ENCODE results near the gene DHRS7.

The DHRS7 gene

DNA sequence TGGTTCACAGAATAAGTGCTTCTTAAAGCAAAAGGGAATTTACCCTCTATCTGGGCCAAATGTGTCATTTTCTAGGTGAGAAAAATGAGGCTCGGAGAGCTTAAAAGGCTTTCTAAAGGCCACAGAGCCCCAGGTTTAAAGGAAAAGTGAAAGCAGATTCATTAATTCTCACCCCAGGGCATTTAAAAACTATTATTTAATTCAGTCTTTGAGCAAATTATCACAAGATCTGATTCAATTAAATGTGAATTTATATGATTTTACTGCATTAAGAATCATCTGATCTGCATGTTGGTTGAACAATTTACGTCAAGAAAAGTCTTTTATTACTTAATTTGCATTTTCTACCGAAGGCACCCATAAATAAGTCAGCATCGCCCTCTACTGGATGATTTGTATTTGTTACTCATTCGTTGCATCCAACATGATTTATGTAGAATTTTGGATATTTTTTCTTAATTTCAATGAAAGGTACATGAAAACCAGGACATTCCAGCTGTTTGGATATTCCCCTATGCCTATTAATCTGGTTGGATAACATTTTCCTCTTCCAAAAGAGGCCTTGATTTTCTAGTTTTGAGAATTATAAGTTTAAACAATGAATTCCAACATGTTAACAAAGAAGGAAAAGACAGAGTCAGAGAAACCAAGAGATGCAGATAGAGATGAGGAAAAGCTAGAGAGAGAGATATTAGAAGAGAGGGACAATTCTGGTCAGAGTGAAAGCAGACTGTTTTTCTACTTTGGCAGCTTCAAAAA, 19.1 kb upstream of the DHRS7 start:
- no peak for DNase-seq

DNA sequence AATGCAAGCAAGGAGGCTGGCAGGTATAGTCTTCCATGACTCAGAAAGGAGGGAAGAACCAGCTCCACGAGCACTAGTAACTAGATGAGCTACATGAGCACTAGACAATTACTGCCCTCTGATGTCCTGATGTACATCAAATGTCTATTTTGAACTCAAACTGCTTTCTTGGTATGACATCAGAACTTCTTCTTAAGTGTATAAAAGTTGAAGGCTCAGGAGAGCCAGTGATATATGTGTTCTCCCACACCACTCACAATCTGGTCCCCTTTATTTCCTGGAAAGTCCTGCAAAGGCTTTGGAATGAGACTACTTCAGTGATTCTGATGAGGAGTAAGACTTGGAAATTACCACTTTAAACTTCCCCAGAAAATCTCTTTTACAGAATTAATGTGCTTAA, 18.5 kb upstream of the DHRS7 start:
- no peak for DNase-seq

DNA sequence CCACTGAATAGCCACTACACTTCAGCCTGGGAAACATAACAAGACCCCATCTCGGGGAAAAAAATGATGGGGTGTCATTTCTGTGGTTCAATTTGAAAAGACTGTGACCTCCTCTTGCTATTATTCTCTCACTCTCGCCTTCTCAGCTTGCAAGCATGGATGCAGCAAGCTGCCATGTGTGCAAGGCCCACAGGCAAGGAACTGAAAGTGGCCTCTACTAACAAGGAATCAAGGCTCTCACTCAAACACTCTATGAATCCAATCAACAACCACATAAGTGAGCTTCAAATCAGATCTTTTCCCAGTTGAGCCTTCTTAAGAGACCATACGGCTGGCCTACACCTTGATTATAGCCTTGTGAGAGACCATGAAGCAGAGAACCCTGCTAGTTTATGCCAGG, 17.9 kb upstream of the DHRS7 start:
- DNase-seq, result no peak

DNA sequence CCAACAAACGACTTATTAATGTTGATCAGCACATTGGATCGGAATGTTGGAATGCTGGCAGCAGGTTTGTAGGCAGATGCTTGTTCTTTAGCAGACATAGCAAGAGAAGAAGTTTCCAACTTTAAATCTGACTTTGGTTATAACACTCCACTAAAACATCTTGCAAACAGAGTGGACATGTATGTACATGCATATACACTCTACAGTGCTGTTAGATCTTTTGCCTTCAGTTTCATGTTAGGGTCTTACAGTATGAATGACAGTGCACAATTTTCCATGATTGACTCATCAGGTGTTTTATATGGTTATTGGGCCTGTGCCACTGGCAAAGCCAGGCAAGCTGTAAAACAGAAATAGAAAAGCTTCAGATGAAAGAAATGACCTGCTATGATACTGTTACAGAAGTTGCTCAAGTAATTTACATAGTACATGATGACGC, 14.3 kb upstream of the DHRS7 start:
- no peak for DNase-seq

DNA sequence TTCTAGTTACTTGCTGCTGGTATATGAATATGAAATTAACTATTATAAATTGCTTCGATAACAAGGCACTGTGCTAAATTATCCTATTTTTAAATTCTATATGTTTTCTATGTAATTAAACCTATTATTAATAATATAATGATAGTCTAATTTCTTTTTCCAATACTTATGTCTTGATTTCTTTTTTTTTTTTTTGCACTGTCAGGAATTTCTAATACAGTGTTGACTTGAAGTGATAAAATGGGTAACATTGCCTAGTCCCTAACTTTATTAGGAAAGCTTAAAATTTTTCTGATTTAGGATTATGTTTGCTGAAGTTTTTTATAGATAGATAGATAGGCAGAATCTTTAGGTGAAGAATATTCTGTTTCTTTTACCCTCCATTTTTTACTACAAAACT, 13.6 kb upstream of the DHRS7 start:
- no peak for DNase-seq

DNA sequence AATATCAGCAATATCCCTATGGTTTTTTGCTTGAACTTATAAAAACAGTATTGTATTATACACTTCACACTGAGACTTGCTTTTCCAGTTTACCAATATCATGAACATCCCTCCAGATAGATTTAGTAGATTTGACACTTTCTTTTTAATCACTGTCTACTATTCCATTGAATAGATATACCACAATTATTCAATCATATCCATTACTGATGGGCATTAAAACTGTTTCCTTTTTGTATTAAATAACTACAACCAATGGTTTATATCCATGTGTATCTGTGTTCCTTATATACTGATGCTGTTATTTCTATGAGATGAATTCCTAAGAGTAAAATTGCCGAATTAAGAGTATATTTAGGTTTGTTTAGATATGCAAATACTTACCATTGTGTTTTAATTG, 13.0 kb upstream of the DHRS7 start:
- no peak for DNase-seq

DNA sequence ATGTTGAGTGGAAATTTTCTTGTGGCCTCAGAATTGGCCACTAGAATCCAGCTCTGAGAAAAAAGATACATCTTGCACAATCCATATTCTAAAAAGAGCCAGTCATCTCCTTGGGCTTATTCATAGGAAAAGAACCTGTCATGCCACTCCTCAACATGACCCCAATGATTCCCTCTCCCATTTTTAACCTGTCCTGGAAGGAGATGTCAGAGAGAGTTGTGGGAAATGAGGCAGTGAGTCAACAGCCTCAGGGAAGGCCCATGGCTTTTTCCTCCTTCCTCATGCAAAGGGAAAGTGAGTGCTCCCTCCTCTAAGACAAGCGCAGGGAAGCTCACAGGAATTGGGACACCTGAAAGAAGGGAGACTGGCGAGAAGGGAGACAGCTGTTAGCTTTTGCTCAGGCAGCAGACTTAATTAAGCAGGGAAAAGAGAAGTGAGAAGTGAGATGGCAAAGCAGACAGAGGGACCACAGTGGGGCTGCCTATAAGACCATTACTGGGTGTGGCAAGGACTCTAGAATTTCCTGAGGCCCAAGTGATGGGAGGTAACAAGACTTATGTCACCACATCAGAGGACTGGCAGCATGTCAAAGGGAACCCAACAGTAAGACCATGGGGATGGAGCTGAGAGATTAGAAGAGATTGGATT, 10.2 kb upstream of the DHRS7 start:
- DNase-seq, result no peak

DNA sequence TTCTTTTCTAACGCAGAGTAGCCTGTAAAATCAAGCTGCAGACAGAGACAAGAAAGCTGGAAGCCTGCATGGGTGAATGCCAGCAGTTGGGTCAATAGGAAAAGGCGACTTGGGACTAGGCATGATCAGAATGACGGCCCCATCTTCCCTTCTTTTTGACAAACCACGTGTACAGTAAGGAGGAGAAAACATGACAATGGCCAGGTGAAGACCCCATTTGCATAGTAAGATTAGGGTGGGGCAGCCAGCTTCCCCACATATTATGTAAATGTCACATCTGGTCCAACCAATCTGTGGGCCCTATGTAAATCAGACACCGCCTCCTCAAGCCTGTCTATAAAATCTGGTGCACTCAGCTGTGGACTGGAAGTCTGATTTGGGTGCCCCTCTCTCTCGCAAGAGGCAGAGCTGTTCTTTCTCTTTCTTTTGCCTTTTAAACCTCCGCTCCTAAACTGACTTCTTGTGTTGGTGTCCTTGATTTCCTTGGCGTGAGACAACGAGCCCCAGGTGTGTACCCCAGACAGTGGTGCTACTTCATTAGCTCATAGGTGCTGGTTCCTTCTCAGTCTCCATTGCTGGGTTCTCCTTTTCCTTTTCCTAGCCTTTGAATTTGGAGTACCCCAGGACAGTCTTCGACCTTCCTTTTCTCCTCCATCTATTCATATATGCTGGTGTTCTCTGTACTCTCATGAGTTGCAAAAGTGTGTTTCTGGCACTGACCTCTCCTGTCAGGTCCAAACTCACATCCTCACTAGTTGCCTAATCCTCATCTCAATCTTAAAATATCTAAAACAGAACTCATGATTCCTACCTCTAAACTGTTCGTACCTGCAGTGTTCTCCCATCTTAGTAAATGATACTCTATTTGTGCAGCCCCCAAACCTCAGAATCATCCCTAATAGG, 9.4 kb upstream of the DHRS7 start:
- DNase-seq, result no peak

DNA sequence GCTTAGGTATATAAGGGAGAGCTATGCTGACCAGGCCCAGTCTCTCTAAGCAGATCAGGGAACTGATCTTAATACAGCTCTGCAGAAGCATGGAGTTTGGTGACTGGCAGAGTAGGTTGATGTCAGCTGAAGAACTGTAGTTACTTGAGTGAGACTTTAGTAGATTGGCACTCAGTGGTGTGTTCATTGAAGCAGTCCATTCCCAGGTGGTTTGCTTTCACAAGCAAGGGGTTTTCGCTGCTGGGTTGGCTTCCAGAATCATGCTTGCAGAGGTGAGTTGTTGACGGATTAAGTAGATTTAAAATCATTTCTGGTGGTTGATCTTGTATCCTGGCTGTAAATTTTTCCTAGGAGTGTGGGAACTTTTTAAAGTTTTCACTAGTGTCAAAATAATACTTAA, 6.5 kb upstream of the DHRS7 start:
- no peak for DNase-seq

DNA sequence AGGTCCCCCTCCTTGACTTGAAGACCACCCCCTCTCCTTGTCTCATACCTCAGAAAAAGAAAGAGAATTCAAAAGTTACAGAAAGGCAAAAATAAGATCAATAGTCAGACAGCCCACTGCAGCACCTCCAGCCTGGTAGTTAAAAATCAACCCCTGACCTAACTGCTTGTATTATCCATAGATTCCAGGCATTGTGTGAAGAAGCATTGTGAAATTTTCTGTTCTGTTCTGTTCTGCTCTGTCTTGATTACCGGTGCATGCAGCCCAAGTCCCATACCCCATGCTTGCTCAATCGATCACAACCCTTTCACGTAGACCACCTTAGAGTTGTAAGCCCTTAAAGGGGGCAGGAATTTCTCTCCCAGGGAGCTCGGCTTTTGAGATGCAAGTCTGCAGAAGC, 5.8 kb upstream of the DHRS7 start:
- no peak for DNase-seq

DNA sequence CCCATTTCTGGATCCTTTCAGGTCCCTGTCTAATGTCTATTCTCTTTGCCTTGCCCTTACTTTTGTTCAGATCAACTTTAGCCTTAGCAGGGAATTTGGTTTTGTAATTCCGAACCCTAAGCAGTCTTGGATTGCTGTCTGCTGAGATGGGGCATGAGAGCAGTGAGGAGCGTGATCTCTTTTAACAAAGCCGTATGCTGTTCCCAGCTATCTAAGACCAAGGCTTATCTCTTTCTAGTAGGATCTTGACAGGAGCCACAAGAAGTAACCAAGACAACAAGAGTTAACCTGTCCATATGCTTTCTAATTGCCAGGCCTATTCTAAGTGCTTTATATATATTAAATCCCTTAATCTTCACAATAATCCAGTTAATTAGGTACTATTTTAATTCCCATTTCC, 4.5 kb upstream of the DHRS7 start:
- no peak for DNase-seq

DNA sequence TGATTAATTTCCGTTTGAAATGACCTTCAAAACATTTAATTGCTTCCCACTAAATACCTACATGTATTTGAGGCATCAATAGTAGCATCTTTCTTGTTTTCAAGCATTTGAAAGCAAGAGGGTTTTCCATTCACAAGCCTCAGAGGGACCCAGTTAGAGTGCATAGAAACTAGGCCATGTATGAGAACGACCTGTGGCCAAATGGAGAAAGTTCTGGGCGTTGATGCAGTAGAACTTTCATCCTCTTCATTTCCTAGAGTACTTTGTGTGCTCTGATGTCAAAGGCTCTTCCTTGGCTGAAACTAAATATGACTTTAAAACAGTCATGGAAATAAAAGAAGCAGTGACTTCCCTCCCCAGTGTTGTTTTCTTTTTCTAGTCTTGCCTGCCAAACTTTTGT, 944 bp upstream of the DHRS7 start:
- DNase-seq, result no peak

DNA sequence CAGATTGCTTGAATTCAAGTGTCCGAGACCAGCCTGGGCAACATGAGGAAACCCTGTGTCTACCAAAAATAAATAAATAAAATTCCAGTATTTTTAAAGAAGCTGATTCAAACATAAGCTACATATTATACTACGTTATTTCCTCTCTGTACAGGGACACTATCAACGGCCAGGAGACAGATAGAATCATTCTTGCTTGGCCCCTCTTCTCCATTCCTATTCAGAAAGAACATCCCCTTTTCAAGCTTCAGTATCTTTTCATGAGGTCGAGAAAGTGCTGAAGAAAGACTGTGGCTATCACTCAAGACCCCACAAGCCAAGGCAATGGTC, 314 bp upstream of the DHRS7 start:
- no peak for DNase-seq

DNA sequence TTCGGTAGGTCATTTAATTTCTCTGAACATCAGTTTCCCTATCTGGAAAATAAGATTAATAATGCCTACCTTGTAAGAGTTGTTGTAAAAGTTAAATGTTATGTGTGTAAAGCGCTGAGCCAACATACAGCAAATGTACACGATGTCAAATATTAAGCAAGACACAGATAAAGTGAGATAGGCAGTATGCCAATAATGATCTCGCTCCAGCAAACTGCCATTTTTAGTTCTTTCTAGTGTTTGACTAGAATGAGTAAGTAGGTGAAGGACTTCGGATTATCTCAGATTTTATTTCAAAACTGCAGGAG, 840 bp downstream of the DHRS7 start:
- no peak for DNase-seq

DNA sequence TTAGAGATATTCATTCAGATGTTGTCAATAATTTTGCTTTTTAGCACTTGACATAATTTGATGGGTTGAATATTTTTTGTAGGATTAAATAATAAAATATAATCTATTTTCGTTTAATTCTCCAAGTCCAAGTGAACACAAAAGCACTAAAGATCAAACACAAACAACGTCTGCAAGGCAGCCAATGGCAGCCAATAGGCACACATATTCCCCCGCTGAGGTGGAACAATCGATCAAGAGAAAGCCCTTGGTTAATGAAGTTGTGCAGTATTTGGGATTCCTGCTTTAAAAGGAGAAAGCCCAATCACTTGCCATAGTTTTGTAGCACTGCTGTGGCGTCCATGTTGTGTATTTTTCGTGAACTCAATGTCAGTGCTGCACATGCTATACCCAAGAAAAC, 1.5 kb downstream of the DHRS7 start:
- DNase-seq, result no peak

DNA sequence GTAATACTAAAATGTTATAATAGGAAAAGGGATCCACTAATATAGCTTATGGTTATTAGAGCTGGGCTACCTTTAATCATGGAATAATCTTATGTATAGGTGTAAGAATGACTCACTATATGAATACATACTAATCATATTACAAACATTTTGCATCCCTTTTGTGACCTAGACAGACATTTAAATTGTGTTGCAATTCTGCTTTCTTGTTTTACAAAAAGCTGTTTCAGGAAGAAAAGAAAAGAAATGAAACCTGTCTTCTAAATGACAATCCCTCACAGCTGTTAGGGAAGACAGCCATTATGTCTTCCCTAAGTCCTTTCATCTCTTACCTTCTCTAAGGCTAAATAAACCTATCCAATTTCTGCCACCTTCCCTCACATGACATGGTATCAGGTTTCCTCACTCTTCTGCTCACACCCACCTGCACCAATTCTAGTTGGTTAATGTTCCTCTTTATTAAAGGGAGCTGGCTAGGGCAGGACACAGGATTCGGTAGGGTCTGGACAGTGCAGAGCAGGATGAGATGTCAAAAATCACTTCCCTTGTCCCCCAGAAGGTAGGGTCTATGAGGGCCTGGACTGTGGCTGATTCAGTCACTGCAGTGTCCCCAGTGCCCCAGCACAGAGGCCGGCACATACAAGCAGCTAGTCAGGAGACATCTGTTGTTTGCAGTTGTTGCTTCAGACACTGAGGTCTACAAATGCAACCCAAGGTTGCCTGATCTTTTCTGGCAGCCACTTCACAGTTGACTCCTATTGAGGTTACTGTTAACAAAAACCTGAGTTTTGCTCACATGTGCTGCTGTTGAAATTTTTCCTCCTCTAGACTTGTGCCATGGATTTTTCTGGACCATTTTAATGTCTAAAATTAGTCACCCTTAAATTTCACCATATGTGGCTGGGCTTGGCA, 3.7 kb downstream of the DHRS7 start:
- DNase-seq, result no peak

DNA sequence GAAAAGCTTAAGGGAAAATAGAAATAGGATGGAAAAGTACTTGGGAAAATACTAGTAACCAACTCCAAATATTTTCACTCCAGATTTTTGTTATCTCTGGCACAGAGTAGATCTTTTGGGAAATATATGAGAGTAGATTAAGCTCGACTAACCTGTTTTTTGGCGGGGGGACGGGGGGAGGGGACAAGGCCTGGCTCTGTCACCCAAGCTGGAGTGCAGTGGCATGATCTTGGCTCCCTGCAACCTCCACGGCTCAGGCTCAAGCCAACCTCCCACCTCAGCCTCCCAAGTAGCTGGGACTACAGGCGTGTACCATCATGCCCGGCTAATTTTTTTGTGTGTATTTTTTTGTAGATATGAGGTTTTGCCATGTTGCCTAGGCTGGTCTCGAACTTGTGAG, 4.8 kb downstream of the DHRS7 start:
- DNase-seq, result no peak

DNA sequence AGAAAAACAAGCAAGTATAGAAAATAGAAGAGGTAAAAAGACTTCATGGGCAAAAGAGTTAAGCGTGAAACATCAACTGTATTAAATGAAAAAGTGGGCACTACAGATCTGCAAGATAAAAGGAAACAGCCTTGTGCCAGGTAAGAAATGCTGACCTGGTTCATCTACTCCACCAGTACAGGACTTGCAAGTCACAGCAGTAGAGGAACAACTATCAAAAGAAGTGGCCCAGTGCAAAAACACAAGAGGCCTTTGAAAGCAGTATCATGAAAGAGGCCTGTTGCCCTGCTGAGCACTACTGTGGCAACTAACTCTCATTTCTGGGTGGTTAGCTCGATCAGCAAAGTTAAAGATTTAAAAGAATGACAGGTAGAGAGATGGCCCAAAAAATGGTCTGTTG, 10.5 kb downstream of the DHRS7 start:
- DNase-seq, result no peak

DNA sequence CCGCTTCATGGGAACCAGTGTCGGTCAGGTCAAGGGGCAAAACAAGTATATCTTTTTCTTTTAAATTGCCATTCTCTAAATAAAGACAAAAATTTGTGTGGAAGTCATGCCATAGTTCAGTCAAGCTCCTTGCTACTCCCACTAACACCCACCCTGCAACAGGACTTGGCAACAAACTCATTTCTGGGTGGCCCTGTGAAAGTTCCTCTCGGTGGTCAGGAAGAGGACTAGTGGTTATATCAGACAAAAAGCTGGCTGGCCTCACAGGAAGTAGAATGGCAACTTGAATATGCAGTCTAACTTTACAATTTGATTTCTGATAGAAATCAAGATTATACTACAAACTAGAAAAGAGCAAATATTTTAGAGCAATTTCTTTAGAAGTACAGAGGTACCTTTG, 11.2 kb downstream of the DHRS7 start:
- DNase-seq, result no peak

DNA sequence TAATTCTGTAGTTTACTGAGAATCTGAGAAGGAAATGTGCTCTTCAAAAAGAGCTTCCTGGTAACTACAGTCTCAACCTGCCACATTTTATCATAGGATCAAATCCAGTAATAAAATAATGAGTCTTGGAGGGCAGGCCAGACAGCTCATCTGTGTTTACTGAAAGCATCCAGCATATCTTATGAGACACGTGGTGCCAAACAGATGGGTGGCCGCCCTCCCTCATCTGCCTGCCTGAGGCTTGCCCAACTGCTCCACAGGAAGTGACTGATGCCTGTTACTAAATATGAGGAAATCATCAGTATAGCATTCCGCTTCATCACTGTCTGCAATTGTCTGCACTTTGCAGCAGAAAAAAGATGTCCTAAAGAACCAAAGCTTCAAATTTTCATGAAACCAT, 13.5 kb downstream of the DHRS7 start:
- no peak for DNase-seq

DNA sequence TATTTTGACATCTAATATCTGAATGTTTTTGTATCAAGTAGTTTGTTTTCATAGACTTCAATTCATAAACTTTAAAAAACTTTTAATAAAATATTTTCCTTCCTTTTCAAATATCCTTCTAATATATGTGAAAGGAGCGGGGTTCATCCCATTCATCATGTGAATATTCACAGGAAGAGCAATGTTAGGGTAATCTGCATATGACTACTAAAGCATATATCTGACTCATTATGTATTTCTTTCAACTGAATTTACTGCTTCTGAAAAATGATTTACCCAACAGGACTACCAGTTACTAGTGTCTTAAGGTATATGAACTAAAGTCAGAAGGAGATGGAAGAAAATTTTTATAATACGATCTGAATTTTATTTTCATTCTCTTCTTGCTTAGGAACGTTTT, 30.5 kb downstream of the DHRS7 start:
- DNase-seq, result no peak

DNA sequence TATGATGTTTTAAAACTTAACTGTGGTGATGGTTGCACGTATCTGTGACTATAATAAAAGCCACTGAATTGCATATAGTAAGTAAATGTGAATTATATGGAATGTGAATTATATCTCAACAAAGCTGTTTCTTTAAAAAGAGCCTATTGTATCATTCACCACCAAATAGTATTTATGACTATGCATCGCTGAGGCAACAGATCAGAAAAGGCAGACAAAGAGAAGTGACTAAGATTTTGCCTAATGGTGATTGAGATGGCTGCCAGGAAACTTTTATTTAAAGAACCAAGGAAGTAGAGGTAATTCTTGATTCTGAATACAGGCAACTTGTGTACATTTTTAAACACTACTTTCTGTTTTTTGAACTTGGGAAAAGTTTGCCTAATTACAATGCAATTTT, 31.7 kb downstream of the DHRS7 start:
- DNase-seq, result no peak

DNA sequence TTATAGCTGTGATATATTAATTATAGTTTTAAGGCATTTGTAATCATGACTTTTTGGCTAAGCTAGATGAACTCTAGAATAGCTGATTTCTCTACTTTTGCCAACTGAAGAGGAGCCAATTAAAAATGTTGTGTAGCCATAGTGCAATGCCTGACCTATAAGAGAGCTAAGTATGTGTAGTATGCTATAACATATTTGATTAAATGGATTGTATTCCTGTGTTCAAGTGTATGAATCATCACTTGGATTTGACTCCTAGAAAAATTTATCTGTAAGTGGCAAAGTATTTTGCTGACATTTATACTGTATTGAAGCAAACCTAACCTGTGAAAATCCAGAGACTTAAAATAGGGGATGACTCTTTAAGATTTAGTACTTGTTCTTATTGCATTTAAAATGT, 39.3 kb downstream of the DHRS7 start:
- no peak for DNase-seq

Measured in 8988T (cell line).